AG04450 (cell line): ENCODE results near the gene COMP. TPM values are rescaled to one million over a fixed set of nuclear protein-coding genes. Genes with fewer than 3 reads are reported as not detected.

Source experiments
- CTCF ChIA-PET: fragments of 300-600, 350-600 bp; formaldehyde crosslinking; extraction: SDS; loops from one replicate; lab custom pipeline; 2022; ENCODE audit warnings: antibody characterized with exemption, inconsistent platforms; lab: Charles Lee
- POLR2A ChIA-PET: fragments of 350-600 bp; formaldehyde crosslinking; extraction: SDS; loops from one replicate; lab custom pipeline; 2021; ENCODE audit warnings: antibody characterized with exemption, inconsistent platforms; lab: Yijun Ruan, JAX
- DNase-seq: peaks from one replicate; pipeline ENCODE4 v3.0.0-alpha.2; 2011; ENCODE audit warnings: low read depth, low spot score
- H3K27ac ChIP-seq: one replicate; pipeline ENCODE4 v1.5.1; 2012; ENCODE audit warnings: low read depth, low read length, control low read depth
- H3K27me3 ChIP-seq: one replicate; pipeline ENCODE4 v1.6.0; 2012; ENCODE audit warnings: low read length; ENCODE audit not compliant: control insufficient read depth, insufficient read depth
- H3K4me3 ChIP-seq: 2 replicates; pipeline ENCODE4 v1.5.1; 2011; ENCODE audit warnings: mild to moderate bottlenecking, low read depth, low read length, control low read depth
- H3K9me3 ChIP-seq: 2 replicates; pipeline ENCODE4 v1.5.1; 2012; ENCODE audit warnings: low read length; ENCODE audit not compliant: control insufficient read depth, insufficient read depth
- polyA plus RNA-seq: library from polyadenylated mRNA; depleted of rRNA; stranded (reverse); fragments of >200 nt; gene quantifications from 2 replicates; pipeline ENCODE4 v1.2.3, GENCODE V29; 2011
- TF ChIP-seq, protein P1 (sequence below): IDR thresholded peaks from 2 replicates; pipeline ENCODE4 v1.5.1; 2011; ENCODE audit warnings: low read depth, low read length, control low read depth, inconsistent platforms

The COMP gene
- polyA plus RNA-seq, 1 experiment, result 0.09 TPM

DNA sequence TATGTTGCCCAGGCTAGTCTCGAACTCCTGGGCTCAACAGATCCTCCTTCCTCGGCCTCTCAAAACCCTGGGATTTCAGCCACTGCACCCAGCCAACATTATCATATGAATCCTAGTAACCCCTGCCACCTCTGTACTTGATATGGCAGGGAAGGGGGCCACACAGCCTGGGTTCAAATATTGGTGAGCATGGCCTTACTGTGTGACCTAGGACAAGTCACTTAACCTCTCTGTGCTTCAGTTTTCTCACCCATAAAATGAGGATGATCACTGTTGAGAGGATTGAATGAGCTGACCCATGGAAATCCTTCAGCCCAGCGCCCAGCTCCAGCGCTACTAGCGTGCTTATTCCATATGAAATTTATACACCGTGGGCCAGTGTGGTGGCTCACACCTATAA, 3.6 kb upstream of the COMP start:
- Histone ChIP-seq H3K27ac (no peak overlapping the region), H3K4me3 (no peak overlapping the region), H3K27me3 (peaks cover 61% of the 10 kb centered on the region), H3K9me3 (peaks cover 4% of the 10 kb centered on the region; the same call in 1 of the 2 replicates)
- TF ChIP-seq, protein P1, sequence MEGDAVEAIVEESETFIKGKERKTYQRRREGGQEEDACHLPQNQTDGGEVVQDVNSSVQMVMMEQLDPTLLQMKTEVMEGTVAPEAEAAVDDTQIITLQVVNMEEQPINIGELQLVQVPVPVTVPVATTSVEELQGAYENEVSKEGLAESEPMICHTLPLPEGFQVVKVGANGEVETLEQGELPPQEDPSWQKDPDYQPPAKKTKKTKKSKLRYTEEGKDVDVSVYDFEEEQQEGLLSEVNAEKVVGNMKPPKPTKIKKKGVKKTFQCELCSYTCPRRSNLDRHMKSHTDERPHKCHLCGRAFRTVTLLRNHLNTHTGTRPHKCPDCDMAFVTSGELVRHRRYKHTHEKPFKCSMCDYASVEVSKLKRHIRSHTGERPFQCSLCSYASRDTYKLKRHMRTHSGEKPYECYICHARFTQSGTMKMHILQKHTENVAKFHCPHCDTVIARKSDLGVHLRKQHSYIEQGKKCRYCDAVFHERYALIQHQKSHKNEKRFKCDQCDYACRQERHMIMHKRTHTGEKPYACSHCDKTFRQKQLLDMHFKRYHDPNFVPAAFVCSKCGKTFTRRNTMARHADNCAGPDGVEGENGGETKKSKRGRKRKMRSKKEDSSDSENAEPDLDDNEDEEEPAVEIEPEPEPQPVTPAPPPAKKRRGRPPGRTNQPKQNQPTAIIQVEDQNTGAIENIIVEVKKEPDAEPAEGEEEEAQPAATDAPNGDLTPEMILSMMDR, result no peak
- DNase-seq, result no peak
- ChIA-PET CTCF (no interaction called here), POLR2A (interaction anchor here (0.7 kb wide), 1 partner anchor 110 kb away, joined by 3 read pairs; no protein-coding TSS in a partner anchor)

DNA sequence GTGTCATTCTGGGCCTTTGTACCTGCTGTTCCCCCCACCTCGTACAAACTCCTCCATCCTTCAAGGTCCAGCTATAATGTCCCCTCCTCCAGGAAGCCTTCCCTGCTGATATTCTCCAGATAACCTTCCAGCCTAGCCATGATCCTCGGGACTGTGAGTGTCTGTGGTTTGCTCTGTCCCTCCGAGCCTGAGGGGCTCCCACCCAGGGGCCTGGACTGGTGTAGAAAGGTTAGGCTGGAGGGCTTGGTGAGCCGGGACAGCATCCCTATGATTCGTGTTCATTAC, 2.9 kb upstream of the COMP start:
- Histone ChIP-seq H3K27me3 (peaks cover 66% of the 10 kb centered on the region), H3K9me3 (peaks cover 4% of the 10 kb centered on the region; the same call in 1 of the 2 replicates), H3K27ac (no peak overlapping the region), H3K4me3 (no peak overlapping the region)
- POLR2A ChIA-PET, result no interaction called here
- CTCF ChIA-PET, result no interaction called here
- DNase-seq, result no peak
- TF ChIP-seq, protein P1, result no peak

DNA sequence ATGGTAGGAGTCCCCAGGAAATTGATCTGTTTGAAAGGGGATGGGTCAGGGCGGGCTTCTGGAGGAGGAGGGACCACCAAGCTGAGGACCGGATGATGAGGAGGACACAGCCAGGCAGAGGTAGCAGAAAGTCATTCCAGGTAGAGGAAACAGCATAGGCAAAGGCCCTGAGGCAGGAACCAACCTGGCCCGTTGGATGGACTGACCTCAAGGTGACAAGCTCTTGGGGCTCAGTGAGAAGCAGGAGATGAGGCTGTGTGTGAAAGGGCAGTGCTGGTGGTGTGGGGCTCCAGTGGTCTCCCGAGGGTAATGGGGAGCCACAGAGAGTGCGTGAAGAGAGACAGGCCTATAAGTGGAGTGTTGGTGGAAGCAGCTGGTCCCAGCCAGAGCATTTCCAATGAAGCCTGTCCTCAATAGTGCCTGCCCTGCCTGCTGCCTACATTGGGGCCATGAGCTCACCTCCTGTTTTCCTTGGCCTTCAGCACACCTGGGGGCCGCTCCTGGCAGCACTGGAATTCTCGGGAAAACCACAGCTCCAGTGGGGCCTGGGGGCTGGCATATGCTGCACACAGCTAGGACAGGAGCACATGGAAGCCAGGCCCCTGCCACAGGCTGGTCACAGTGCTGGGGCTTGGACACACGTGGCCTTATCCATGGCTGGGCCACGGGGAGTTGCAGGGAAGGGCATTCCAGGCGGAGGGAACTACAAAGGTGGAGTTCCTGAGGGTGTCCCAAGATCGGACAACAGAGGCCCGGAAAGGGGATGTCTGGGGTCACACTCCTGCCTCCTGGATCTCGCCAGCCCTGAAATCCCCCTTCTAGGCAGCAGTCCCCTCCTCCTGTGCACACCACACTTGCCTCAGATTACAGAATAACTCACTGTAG, 2.3 kb upstream of the COMP start:
- H3K4me3 ChIP-seq, result no peak overlapping the region
- H3K27me3 ChIP-seq, result peaks cover 65% of the 10 kb centered on the region
- DNase-seq, result no peak
- H3K27ac ChIP-seq, result no peak overlapping the region
- peaks cover 4% of the 10 kb centered on the region; the same call in 1 of the 2 replicates for H3K9me3 ChIP-seq
- TF ChIP-seq, protein P1, result no peak
- ChIA-PET CTCF (no interaction called here), POLR2A (no interaction called here)

DNA sequence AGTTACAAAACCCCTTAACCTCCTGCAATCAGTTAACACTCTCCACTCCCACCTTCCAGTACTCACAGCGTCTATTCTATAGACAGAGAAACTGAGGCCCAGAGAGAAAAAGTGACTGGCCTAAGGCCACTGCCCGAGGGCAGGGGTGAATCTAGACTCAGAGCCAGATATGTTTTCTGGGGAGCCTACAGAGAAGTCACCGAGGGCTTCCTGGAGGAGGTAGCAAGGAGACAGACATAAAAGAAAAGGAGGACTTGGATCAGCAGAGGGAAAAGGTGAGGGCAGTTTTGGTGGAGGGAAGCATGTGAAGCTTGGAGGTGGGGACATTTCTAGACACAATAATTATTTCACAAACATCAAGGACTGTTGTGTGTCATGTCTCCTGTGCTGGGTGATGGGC, 1.6 kb upstream of the COMP start:
- H3K27me3 ChIP-seq, result peaks cover 63% of the 10 kb centered on the region
- DNase-seq, result no peak
- CTCF ChIA-PET, result no interaction called here

DNA sequence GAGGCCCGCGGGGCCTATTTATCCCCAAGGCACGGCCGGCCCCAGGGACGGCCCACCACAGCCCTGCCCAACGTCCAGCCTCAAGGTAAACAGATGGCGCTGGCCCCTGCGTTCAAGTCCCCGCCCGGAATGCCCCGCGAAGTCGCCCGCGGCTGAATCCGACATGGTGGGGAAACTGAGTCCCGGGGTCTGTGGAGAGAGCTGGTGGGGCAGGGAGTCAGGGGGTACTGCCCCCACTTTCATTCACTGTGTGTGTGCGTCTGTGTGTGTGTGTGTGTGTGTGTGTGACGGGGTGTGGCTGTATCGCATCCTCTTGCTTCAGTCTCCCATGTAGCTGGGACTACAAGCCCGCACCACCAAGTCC, 192 bp upstream of the COMP start:
- DNase-seq, result no peak
- no peak overlapping the region for H3K4me3 ChIP-seq
- CTCF ChIA-PET, result no interaction called here
- peaks cover 7% of the 10 kb centered on the region; the same call in 1 of the 2 replicates for H3K9me3 ChIP-seq
- TF ChIP-seq, protein P1, result no peak
- POLR2A ChIA-PET, result no interaction called here
- H3K27ac ChIP-seq, result no peak overlapping the region
- H3K27me3 ChIP-seq, result peaks cover 70% of the 10 kb centered on the region

More for the DNA sequence above, 1.6 kb upstream of the COMP start:
- Histone ChIP-seq H3K4me3 (no peak overlapping the region), H3K27ac (no peak overlapping the region), H3K9me3 (peaks cover 4% of the 10 kb centered on the region; the same call in 1 of the 2 replicates)
- TF ChIP-seq, protein P1, result no peak
- POLR2A ChIA-PET, result no interaction called here
